8988T (cell line): ENCODE data around the gene FNIP1.
"Not testable (repeated sequence)": the region's sequence is repeated elsewhere in the genome, so short reads cannot be mapped to it uniquely, and the experiment has no call there.

Experiments used
- DNase-seq: peaks from one replicate; pipeline ENCODE4 v3.0.0; 2011

Gene FNIP1

GRCh38 chr5:131786900-131787692 lies 9.7 kb downstream of the FNIP1 start:
- no peak for DNase-seq

GRCh38 chr5:131786036-131786435 lies 10.8 kb downstream of the FNIP1 start:
- DNase-seq: no peak

- no peak for DNase-seq
These were observed 12.9 kb downstream of the FNIP1 start for GRCh38 chr5:131783874-131784273.

GRCh38 chr5:131783357-131783756 lies 13.5 kb downstream of the FNIP1 start:
- DNase-seq: no peak

- no peak for DNase-seq
These were observed 14.1 kb downstream of the FNIP1 start for GRCh38 chr5:131782717-131783116.

GRCh38 chr5:131778141-131778540 lies 18.7 kb downstream of the FNIP1 start:
- not testable (repeated sequence) for DNase-seq

GRCh38 chr5:131776450-131776849 lies 20.4 kb downstream of the FNIP1 start:
- DNase-seq: no peak

GRCh38 chr5:131774652-131775367 lies 22.0 kb downstream of the FNIP1 start:
- DNase-seq: no peak

- DNase-seq: no peak
These were observed 23.0 kb downstream of the FNIP1 start for GRCh38 chr5:131773805-131774204.

GRCh38 chr5:131771692-131772091 lies 25.1 kb downstream of the FNIP1 start:
- no peak for DNase-seq

GRCh38 chr5:131769961-131770360 lies 26.9 kb downstream of the FNIP1 start:
- no peak for DNase-seq

- DNase-seq: no peak
These were observed 27.5 kb downstream of the FNIP1 start for GRCh38 chr5:131769336-131769735.

GRCh38 chr5:131767891-131768290 lies 28.9 kb downstream of the FNIP1 start:
- no peak for DNase-seq

GRCh38 chr5:131766689-131767088 lies 30.1 kb downstream of the FNIP1 start:
- no peak for DNase-seq

- DNase-seq: no peak
These were observed 31.6 kb downstream of the FNIP1 start for GRCh38 chr5:131765261-131765660.

- no peak for DNase-seq
These were observed 32.8 kb downstream of the FNIP1 start for GRCh38 chr5:131763968-131764367.

- no peak for DNase-seq
These were observed 36.0 kb downstream of the FNIP1 start for GRCh38 chr5:131760793-131761192.

GRCh38 chr5:131759704-131760103 lies 37.1 kb downstream of the FNIP1 start:
- no peak for DNase-seq

GRCh38 chr5:131758520-131758900 lies 38.3 kb downstream of the FNIP1 start:
- DNase-seq: no peak

- DNase-seq: no peak
These were observed 38.8 kb downstream of the FNIP1 start for GRCh38 chr5:131757830-131758519.

- no peak for DNase-seq
These were observed 39.9 kb downstream of the FNIP1 start for GRCh38 chr5:131756942-131757341.

- DNase-seq: no peak
These were observed 42.5 kb downstream of the FNIP1 start for GRCh38 chr5:131754363-131754762.

GRCh38 chr5:131751506-131751905 lies 45.3 kb downstream of the FNIP1 start:
- DNase-seq: no peak
